HG02884 (cell line): ENCODE data around the gene PPP6R1.
"Not testable (repeated sequence)": the region's sequence is repeated elsewhere in the genome, so short reads cannot be mapped to it uniquely, and the experiment has no call there.

Source experiments
- ATAC-seq: cut with Tn5 transposase; IDR thresholded peaks from one replicate; pipeline ENCODE4 v1.9.1; 2021; ENCODE audit warnings: mild to moderate bottlenecking, moderate library complexity; ENCODE audit not compliant: unreplicated experiment

Gene PPP6R1

DNA sequence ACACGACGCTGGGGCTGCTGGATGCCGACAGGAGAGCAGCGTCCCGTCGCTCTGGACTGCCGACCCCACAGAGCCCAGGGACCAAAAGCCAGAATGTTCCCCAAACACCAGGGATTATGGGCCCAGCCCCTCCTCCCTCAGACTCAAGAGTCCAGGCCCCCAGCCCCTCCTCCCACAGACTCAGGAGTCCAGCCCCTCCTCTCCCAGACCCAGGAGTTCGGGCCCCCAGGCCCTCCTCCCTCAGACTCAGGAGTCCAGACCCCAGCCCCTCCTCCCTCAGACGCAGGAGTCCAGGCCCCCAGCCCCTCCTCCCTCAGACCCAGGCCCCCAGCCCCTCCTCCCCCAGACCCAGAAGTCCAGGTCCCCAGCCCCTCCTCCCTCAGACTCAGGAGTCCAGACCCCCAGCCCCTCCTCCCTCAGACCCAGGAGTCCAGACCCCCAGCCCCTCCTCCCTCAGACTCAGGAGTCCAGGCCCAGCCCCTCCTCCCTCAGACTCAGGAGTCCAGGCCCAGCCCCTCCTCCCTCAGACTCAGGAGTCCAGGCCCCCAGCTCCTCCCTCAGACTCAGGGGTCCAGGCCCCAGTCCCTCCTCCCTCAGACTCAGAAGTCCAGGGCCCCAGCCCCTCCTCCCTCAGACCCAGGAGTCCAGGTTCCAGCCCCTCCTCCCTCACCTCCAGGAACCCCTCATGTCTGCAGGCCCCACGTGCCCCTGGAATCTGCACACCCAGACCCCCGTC, 34.0 kb downstream of the PPP6R1 start:
- not testable (repeated sequence) for ATAC-seq

DNA sequence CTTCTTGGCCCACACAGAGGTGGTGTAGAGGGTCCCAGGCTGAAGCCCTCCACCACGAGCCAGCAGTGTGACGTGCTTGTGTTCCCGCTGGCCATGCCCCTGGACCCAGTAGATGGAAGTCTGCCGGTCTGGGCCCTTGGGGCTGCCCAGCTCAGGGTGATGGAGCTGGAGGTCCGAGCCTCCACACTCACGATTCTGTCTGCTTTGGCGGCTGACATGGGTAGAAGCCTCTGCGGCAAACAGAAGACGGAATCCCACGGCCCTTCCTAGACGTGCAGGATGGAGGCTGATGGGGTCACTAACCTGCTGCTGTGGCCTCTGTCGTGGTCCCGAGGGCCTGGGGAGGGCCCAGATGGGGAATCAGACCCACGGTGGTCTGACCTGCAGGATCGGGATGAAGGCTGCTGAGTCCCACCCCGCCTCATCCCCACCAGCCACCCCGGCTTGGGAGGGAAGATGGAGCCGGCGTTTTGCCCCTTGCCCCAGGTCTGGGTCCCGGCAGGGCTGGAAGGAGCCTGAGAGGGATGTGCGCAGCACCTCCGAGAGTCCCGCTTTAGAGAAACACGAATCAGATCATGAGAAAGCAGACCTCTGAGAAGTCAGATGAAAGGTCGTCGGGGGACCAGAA, 34.7 kb downstream of the PPP6R1 start:
- no peak for ATAC-seq

DNA sequence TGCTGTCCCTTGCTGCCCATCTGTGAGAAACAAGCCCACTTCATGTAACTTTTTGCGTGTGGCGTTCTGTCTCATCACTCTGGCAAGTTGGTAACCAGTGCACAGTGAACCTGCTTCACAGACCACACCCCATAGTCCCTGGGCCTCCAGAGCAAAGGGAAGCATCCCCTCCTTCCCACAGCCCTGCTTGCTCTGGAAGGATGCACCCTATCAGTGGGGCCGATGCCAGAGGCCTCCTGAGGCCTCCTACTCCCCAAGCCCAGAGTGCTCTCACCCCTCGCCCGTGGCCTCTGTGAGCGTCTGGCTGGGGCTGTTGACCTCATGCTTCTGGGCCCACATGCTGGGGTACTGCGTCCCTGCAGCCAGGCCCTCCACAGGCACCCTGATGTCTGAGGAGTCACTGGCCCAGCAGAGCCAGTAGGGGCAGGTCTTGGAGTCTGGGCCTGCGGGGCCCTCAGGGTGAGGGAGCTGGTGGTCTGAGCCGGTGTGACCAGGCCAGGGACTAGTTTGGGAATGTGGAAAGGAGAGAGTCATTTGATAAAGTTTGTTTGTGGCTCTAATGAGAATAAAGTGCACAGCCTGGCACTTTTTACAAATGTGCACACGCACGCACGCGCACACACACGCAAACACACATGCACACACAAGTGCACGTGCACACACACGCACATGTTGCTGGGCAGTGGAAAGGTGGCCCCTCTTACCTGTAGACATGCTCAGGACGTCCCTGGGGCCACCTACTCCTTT, 35.4 kb downstream of the PPP6R1 start:
- ATAC-seq = no peak

DNA sequence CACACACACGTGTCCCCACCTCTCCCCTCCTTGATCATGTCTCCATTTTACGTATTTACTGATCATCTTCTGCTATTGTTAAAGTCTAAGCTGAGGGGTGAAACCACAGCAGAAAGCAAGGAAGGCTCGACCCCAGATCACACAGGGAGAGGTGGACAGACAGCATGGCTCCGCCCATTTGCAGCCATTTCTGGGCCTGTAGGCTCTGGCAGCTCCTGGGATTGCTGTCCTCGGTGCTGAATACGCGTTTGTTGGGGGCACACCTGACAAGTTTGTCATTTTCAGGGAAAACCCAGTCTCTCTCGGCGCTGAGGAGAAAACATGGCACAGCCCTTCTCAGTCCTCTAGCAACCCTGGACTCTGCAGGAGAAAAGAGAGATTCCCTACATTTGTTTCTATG, 38.3 kb downstream of the PPP6R1 start:
- no peak for ATAC-seq

- no peak for ATAC-seq
These were observed 42.2 kb downstream of the PPP6R1 start for GRCh38 chr19:55216461-55217198.

DNA sequence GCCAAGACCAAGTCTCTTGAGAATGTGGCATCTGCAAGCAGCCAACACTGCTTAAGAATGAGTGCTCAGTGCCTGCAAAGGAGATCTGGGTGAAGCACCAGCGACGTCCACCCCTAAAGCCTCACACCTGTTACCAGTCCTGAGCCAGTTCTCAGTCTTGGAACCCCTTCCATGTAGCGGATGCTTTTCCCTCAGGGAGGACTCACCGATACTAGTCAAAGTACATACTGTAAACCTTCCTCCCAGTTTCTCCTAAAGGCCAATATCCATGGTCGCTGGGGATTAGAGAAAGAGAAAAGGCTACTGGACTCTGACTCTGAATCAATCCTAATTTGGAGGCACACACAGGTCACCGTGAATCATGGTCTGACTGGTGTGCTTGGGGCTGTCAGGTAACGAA, 45.3 kb downstream of the PPP6R1 start:
- no peak for ATAC-seq

GRCh38 chr19:55212447-55212846, 46.4 kb downstream of the PPP6R1 start:
- ATAC-seq = no peak

DNA sequence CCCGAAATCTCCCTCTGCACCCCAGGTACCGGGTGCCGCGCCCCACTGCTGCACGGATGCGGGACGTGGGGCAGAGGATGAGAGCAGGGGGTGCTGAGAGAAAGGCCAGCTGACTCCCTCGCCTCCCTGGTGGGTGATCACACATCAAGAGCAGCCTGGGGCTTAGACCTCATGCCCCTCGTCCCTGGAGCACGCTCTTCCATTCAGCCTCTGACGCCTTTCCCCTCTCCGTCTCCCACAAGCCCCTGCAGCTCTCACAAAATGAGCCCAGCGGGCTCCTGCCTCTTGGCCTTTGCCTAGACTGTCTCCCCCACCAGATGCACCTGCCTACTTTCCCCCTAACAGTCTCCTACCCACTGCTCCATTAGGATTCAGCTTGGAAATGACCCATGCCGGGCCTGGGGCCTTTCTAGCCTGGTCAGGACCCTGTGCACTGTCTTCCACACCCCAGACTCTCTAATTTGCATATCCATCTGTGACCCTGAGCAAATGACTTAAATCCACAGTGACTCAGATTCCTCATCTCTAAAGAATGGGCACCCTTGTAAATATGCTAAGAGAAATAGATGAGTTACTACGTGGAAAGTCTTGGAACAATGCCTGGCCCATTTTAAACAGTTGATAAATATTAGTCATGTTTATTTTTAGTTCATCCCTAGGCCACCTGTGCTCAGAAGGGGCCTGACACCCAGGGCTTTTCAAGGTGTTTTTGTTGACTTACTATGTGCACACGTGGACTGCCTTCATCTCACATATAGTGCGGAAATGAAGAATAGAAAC, 48.9 kb downstream of the PPP6R1 start:
- ATAC-seq = no peak

DNA sequence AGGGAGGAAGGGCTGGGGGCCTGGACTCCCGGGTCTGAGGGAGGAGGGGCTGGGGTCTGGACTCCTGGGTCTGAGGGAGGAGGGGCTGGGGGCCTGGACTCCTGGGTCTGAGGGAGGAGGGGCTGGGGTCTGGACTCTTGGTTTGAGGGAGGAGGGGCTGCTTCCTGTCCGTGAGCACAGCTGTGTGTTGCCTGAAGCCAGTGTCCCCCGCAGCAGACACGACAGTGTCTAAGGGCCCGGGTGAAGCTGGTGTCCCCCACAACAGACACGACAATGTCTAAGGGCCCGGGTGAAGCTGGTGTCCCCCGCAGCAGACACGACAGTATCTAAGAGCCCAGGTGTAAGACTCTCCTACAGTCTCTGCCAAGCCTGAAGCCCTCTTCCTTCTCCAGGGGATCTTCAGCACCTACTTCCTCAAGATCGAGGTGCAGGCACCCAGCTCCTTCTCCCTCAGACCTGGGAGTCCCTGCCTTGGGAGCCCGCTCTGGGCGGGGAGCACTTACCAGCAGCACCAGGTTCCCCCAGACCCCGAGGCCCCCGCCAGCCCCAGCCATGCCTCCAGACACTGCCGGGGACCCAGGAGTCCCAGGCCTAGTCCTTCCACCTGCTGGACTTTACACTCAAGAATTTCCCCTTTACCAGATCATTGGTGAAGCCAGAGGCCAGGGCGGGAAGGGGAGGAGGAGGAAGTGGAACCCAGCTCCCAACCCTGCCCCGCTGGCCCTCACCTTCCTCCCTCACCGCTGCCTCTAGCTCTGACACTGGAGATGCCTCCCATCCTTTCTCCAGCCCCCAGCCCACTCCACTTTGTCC, 49.7 kb downstream of the PPP6R1 start, which contains the start of gene PTPRH:
TSS of gene PTPRH (minus strand) at position 622 of the 813 bp plus-strand sequence. CDS start at position 554, 68 bp downstream.
- no peak for ATAC-seq

GRCh38 chr19:55206664-55207500, 51.9 kb downstream of the PPP6R1 start:
- ATAC-seq = no peak

- not testable (repeated sequence) for ATAC-seq
These were observed 56.6 kb downstream of the PPP6R1 start for GRCh38 chr19:55202199-55202598.

- no peak for ATAC-seq
These were observed 59.1 kb downstream of the PPP6R1 start for GRCh38 chr19:55199620-55200204.

DNA sequence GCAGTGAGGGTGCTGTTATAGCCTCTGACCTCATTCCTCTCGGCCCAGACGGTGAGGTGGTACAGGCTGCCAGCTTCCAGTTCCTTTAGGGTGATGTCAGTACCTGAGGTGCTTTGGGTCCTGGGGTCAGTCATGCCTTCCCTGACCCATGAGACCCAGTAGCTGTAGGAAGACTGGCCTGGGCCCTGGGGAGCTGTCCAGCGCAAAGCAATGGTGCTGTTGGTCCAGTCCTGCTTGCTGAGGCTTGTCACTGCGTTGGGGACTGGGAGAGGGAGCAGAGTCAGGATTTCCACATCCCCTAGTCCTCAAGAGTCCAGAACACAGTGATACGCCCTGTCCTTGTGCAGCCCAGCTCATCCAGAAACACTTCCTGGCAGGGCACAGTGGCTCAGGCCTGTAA, 60.2 kb downstream of the PPP6R1 start:
- no peak for ATAC-seq

- ATAC-seq = no peak
These were observed 61.3 kb downstream of the PPP6R1 start for GRCh38 chr19:55197528-55197927.

DNA sequence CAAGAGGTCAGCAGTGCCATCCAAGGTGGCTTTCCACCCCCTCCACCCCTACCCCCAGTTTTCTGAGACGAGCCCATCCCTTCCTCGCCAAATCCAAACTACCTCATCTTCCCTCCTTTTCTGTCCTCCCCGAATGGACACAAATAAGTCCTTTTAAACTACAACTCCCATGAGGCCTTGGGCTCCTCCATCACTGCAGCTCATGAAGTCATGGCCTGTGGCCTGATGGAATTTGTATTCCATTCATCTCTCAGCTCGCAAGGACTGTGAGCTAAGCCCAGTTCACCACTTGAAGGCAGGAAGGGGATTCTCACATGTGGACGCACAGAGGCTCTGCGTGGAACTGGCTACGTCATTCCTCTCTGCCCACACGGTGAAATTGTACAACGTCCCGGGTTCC, 62.0 kb downstream of the PPP6R1 start:
- no peak for ATAC-seq

GRCh38 chr19:55193481-55193880, 65.3 kb downstream of the PPP6R1 start:
- ATAC-seq = no peak

DNA sequence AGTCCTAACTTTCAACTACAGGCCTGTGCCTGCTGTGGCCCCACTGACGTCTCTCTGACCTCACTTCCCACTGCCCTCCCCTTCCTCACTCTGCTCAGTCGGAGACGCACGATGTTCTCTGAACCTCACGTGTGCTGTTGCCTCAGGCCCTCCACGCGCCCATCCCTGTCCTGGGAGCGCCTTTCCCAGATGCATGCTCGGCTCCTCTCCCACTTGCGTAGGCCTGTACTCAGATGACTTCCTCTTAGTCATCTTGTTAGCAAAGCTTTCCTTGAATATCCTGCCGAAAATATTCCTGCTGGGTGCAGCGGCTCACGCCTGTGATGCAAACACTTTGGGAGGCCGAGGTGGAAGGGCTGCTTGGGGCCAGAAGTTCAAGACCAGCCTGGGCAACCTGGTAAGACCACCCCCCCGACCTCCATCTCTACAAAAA, 69.4 kb downstream of the PPP6R1 start:
- no peak for ATAC-seq

DNA sequence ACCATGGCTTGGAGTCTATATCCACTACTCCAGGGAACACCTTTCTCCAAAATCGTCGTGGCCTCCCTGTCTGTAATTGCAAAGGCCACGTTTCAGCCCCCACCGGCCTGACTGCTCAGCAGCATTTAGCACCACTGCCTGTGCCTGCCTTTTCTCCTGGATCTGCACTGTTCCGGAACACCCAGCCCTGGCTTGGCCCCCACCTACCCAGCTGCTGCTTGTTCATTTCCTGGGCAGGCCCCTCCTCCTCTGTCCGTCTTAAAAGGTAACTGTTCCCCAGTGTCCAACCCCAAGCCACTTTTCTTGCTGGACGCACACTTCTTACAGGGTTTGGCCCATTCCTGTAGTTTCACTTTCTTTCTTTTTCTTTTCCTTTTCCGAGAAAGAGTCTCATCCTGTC, 70.2 kb downstream of the PPP6R1 start:
- no peak for ATAC-seq
